Right lung (tissue), 5 donors: ENCODE data around the gene BTBD9. TPM values are rescaled to one million over a fixed set of nuclear protein-coding genes. Genes with fewer than 3 reads are reported as not detected.

Experiments
- DNase-seq, 2 donors: peaks; one replicate each; pipeline ENCODE4 v3.0.0-alpha.2; 2013
- polyA plus RNA-seq, 5 donors: library from polyadenylated mRNA; unstranded; fragments of 120-200 nt; gene quantifications; one replicate each; pipeline versions ENCODE4 v1.2.1 to v1.2.3, GENCODE V29; 2013; ENCODE audit warnings: inconsistent platforms in 1 of 5, low replicate concordance in 1 of 5; ENCODE audit not compliant: insufficient read length in 5 of 5, insufficient read depth in 1 of 5

Gene BTBD9
- polyA plus RNA-seq, 5 donors, result 12.3 to 16.6 (median 14.2) TPM

DNA sequence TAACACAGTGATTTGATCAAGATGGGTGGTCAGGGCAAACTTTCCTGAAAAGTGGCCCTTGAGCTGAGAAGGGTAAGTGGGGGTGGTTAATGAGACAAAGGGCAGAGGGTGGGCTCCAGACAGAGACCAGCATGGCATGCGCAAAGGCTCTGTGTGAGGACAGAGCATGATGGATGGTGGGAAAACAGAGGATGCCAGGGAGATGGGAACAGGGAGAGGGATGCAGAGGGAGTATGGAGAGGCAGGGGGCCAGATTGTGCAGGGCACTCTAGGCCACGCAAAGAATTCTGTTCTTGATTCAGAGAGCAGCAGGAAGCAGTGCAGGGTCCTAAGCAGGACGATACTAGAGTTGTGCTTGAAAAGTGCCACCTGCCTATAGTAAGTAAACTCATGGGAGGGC, 394.4 kb downstream of the BTBD9 start:
- no peak for DNase-seq

- no peak for DNase-seq
These were observed 394.9 kb downstream of the BTBD9 start for GRCh38 chr6:38244869-38245268.

DNA sequence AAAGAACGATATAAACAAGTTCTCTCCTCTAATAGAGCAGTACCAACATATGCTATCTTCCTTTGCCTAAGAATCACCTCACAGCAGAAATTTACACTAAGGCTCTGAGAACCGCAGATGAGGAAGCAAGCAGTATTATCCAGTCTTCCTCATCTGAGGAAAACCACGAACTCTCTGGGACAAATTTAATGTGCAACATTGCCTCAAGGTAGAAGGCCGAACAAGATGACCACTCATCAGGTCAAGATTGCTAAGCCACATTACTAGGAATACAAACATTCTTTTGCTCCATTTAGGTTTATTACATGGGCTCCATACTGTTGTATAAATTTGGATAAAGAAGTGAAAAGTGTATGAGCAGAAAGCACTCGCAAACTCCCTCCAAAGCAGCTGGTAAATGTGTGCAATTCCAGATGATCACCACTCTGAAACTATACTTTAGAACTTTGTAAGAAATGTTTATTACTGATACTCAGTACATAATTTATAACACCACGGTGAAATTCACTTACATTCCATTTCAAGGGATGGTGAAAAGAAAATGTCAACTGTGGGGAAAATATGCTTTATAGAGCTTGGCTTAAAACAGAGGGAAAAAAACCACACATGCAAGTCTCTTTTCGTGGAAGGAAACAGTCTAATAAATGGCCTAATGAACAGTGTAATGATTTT, 398.4 kb downstream of the BTBD9 start:
- DNase-seq, result no peak

GRCh38 chr6:38239719-38240451, 399.8 kb downstream of the BTBD9 start:
- no peak for DNase-seq

GRCh38 chr6:38236631-38237030, 403.1 kb downstream of the BTBD9 start:
- no peak for DNase-seq

- no peak for DNase-seq
These were observed 404.6 kb downstream of the BTBD9 start for GRCh38 chr6:38234934-38235682.

GRCh38 chr6:38234141-38234540, 405.6 kb downstream of the BTBD9 start:
- DNase-seq, result no peak

DNA sequence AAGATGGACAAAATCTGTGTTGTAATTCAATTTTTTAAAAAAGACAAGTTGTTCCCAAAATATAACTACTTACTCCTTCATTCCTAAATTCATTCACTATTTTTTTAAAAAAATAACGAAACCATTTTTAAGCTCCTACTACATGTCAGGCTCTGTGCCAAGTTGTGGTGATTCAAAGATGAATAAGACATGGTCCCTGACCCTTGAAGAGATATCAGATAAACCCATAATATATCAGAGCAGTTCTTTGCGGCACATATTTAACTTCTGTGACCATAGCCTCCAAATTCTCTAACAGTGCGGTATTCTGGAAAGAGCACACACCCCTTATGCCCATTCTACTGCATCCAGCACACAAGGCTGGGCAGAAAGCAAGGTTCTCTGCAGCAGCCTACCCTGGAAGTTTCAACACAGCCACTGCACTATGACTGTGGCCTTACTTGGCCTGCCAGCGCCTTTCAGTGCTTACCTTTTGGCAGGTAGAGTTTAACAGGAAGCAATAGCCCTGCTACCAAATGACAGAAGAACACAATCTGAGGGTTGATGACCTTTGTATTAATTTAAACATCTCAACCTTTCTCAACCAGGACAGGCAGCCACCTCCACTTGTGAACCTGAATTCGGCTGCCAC, 406.5 kb downstream of the BTBD9 start:
- DNase-seq, result no peak

DNA sequence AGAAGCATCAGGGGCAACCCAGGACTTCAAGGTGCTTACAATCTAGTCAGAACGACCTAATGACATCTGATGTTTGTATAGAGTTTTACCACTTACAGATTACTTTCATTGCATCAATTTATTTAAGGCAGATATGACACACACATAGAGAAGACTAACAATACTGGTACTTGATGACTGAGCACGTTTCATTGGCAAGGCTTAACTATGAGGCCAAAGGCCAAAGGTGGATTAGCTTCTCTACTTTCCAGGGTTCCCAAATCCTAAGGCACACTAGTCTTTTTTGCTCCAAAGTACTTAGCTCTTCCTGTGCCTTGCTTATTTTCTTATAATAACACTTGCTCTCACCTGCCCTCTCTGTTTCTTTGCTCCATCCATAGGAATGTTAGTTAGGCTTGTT, 414.0 kb downstream of the BTBD9 start:
- no peak for DNase-seq

DNA sequence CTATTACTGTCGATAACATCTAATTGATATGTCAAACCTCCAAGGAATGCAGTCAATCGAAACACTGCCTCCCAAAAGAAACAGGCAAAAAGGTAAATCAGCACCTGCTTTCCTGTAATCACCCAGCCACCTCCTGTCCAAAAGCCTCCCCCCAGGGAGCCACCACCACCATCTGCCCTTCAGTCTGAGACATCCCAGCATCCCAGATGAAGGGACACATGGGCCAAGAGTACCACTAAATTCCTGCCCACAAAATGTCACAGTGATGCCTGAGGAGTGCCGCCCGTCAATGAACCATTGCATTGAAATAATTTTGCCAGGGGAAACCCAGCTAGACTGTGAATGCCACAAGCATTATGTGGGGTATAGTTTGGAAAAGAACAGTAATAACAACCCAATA, 418.5 kb downstream of the BTBD9 start:
- DNase-seq, result no peak

GRCh38 chr6:38220069-38220723, 419.5 kb downstream of the BTBD9 start:
- DNase-seq, result no peak

DNA sequence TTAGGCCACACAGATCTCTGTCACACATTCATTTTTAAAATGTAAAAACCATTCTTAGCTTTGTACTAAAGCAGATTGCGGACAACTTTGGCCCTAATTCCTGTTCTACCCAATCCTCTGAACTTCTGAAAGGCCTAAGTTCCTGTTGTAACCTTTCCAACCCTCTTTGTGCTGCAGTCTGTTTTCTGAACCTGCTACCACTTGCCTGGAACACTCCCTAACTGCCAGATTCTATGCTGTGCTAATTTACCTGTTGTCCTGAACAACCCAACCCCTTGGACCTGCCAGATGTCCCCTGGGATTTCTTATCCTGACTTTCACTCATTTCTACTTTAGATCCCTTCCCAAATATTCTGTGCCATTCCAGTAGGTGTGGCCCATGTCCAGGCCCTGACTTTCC, 421.5 kb downstream of the BTBD9 start:
- DNase-seq, result no peak

- DNase-seq, result no peak
These were observed 423.3 kb downstream of the BTBD9 start for GRCh38 chr6:38216451-38216850.

GRCh38 chr6:38215651-38216311, 423.9 kb downstream of the BTBD9 start:
- no peak for DNase-seq

DNA sequence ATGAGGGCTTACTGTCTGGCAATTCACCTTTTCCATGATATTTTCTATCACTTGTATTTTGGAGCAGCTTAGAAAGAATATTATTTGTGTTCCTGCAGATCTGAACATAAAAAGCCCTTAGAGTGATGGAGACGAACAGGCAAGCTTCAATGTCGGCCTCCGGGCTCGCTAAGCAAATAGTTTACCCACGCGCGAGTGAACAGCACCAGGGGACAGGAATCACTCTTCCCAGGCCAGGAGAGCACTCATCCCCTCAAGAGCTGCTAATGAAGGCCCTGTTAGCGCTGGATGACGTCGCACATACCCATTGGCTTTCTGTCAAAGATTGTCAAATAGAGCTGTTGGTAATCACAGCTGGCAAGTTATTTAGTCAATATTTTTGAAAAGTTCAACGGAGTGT, 424.5 kb downstream of the BTBD9 start:
- no peak for DNase-seq

GRCh38 chr6:38214159-38214558, 425.6 kb downstream of the BTBD9 start:
- no peak for DNase-seq

GRCh38 chr6:38213251-38213658, 426.5 kb downstream of the BTBD9 start:
- DNase-seq, result no peak

GRCh38 chr6:38212579-38212978, 427.1 kb downstream of the BTBD9 start:
- no peak for DNase-seq

- no peak for DNase-seq
These were observed 427.6 kb downstream of the BTBD9 start for GRCh38 chr6:38212116-38212515.

DNA sequence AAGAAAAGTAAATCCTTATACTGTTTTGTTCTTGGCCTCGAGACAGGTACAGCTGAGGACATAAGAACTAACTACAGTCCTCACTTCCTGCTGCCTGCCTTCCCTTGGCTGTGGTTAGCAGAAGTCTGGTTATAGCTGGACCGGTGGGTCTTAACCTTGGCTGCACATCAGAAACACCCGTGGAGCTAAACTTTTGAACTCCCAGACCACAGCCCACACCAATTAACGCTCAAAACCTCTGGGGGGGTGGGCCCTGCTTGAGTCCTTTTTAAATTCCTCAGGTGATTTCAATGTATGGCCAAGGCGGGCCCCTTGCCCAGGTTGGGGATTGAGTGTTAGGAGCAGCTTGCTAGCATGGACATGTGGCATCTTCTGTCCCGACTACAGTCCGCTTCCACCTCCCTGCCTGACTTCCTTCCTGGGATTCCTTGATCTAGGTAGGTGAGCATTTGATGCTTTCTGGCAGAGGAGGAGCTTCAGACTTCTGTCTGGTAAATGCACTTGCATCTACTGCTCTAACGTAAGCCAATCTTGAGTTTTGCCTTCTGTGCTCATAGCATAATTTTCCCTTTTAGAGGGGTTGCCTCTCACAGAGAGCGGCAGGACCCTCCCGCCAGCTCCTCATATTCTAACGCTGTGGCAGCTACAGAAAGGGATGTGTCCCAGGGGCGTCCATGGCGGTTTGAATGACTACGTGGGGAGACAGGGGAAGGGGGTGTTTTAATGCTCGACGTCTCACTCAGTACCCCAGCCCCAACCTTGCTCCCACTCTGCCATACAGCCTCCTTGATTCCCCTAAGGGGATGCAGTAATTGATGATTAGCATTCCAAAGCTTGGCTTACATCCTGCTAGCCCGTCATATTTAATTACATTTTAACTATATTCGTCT, 430.1 kb downstream of the BTBD9 start:
- DNase-seq, result no peak
